GM23338 (cell line): ENCODE data around the gene DCST2. TPM values are rescaled to one million over a fixed set of nuclear protein-coding genes. Genes with fewer than 3 reads are reported as not detected.

Experiments
- ATAC-seq: fragments of 200-7000 bp; cut with Tn5 transposase; 3 replicates; pipeline ENCODE4 v1.9.1; 2020
- DNase-seq: peaks from one replicate; pipeline ENCODE4 v3.0.0-alpha.2; 2015; ENCODE audit warnings: low spot score
- H2AFZ ChIP-seq: fragments of 200-600 bp; sonication (generic); 2 replicates; pipeline ENCODE4 v1.8.0; 2016; ENCODE audit warnings: antibody characterized with exemption, mild to moderate bottlenecking, moderate library complexity
- H3F3A ChIP-seq: fragments of 200-600 bp; sonication (generic); replicated peaks from 2 replicates; pipeline ENCODE4 v1.8.0; 2017; ENCODE audit warnings: antibody characterized with exemption, mixed run types, low read depth
- H3K27ac ChIP-seq: fragments of 200-600 bp; sonication (generic); 2 replicates; pipeline ENCODE4 v1.6.1; 2016; ENCODE audit warnings: low read depth
- H3K27me3 ChIP-seq: fragments of 200-600 bp; sonication (generic); 2 replicates; pipeline ENCODE4 v1.8.0; 2016; ENCODE audit warnings: mild to moderate bottlenecking, mixed run types, moderate library complexity; ENCODE audit not compliant: insufficient read depth
- H3K36me3 ChIP-seq: fragments of 200-600 bp; sonication (generic); 2 replicates; pipeline ENCODE4 v1.8.0; 2016; ENCODE audit warnings: mild to moderate bottlenecking; ENCODE audit not compliant: insufficient read depth
- H3K4me1 ChIP-seq: fragments of 200-600 bp; sonication (generic); 2 replicates; pipeline ENCODE4 v1.8.0; 2016; ENCODE audit warnings: mild to moderate bottlenecking, moderate library complexity; ENCODE audit not compliant: insufficient read depth
- H3K4me2 ChIP-seq: fragments of 200-600 bp; sonication (generic); 2 replicates; pipeline ENCODE4 v1.7.1; 2017; ENCODE audit warnings: mixed run types
- H3K4me3 ChIP-seq: fragments of 200-600 bp; sonication (generic); 2 replicates; pipeline ENCODE4 v1.6.1; 2016; ENCODE audit warnings: mixed run types
- H3K79me2 ChIP-seq: fragments of 200-600 bp; sonication (generic); replicated peaks from 2 replicates; pipeline ENCODE4 v1.8.0; 2017; ENCODE audit warnings: mild to moderate bottlenecking; ENCODE audit not compliant: insufficient read depth
- H3K9me2 ChIP-seq: fragments of 200-600 bp; sonication (generic); 2 replicates; pipeline ENCODE4 v1.8.0; 2017; ENCODE audit not compliant: insufficient read depth
- H4K20me1 ChIP-seq: fragments of 200-600 bp; sonication (generic); replicated peaks from 2 replicates; pipeline ENCODE4 v1.8.0; 2017; ENCODE audit warnings: mild to moderate bottlenecking; ENCODE audit not compliant: insufficient read depth
- H3K27ac Mint-ChIP-seq: 2 replicates; pipeline ENCODE4 v1.8.0; 2020; ENCODE audit warnings: inconsistent platforms, mild to moderate bottlenecking, moderate library complexity, mixed read lengths
- H3K27me3 Mint-ChIP-seq: 3 replicates; pipeline ENCODE4 v1.8.0; 2022; ENCODE audit warnings: low read depth, mild to moderate bottlenecking, moderate library complexity, mixed read lengths, inconsistent platforms; ENCODE audit not compliant: insufficient read depth, poor library complexity
- H3K36me3 Mint-ChIP-seq: 3 replicates; pipeline ENCODE4 v1.8.0; 2021; ENCODE audit warnings: low read depth, mild to moderate bottlenecking, inconsistent platforms, moderate library complexity, mixed read lengths
- H3K4me1 Mint-ChIP-seq: 3 replicates; pipeline ENCODE4 v1.8.0; 2020; ENCODE audit warnings: mild to moderate bottlenecking, inconsistent platforms, mixed read lengths
- H3K4me3 Mint-ChIP-seq: 3 replicates; pipeline ENCODE4 v1.8.0; 2021; ENCODE audit warnings: moderate library complexity, mild to moderate bottlenecking, inconsistent platforms, mixed read lengths
- H3K9me3 Mint-ChIP-seq: 3 replicates; pipeline ENCODE4 v1.8.0; 2020; ENCODE audit warnings: moderate library complexity, mild to moderate bottlenecking, inconsistent platforms, mixed read lengths
- EZH2 ChIP-seq: fragments of 200-600 bp; sonication (generic); IDR thresholded peaks from one replicate; pipeline ENCODE4 v1.8.0; 2017; ENCODE audit warnings: antibody characterized with exemption, mild to moderate bottlenecking, low read depth; ENCODE audit not compliant: unreplicated experiment
- EZH2phosphoT487 ChIP-seq: fragments of 200-600 bp; sonication (generic); IDR thresholded peaks from one replicate; pipeline ENCODE4 v1.8.1; 2018; ENCODE audit warnings: antibody characterized with exemption; ENCODE audit not compliant: unreplicated experiment
- JUNB ChIP-seq: IDR thresholded peaks from one replicate; pipeline ENCODE4 v1.6.1; 2016; ENCODE audit warnings: antibody characterized with exemption; ENCODE audit not compliant: unreplicated experiment
- NANOG ChIP-seq: IDR thresholded peaks from 2 replicates; pipeline ENCODE4 v1.6.1; 2016; ENCODE audit warnings: antibody characterized with exemption, borderline replicate concordance
- POLR2AphosphoS5 ChIP-seq: IDR thresholded peaks from 2 replicates; pipeline ENCODE4 v1.6.1; 2016; ENCODE audit warnings: antibody characterized with exemption, low read depth
- STAT1 ChIP-seq: IDR thresholded peaks from one replicate; pipeline ENCODE4 v1.6.1; 2016; ENCODE audit warnings: antibody characterized with exemption; ENCODE audit not compliant: unreplicated experiment
- ZNF114 ChIP-seq: fragments of 250-450 bp; sonication (Bioruptor Pico); IDR thresholded peaks from 2 replicates; pipeline ENCODE4 v1.5.0; 2020; ENCODE audit warnings: mild to moderate bottlenecking, moderate library complexity
- ZNF331 ChIP-seq: fragments of 250-450 bp; sonication (Bioruptor Pico); IDR thresholded peaks from 2 replicates; pipeline ENCODE4 v1.5.0; 2020; ENCODE audit warnings: low read depth, mild to moderate bottlenecking, moderate library complexity
- polyA plus RNA-seq: library from polyadenylated mRNA; unstranded; fragments of >200 nt; fragmentation: Nextera tagmentation; extraction: Ambion mirVana; gene quantifications from 2 replicates; pipeline ENCODE4 v1.2.1, GENCODE V29; 2016
- total RNA-seq: library from RNA; depleted of rRNA; stranded (reverse); fragments of >200 nt; shearing (Covaris generic); gene quantifications from 2 replicates; pipeline ENCODE4 v1.2.3, GENCODE V29; 2014
- TF ChIP-seq, protein P1 (sequence below), 2 experiments: fragments of 200-600 bp in 1 of 2; sonication (generic) in 1 of 2; conservative IDR thresholded peaks; 2 replicates each; pipeline versions ENCODE4 v1.5.1 to v1.6.1; 2016 to 2017; ENCODE audit warnings: antibody characterized with exemption in 2 of 2, low read depth in 2 of 2, mild to moderate bottlenecking in 2 of 2, moderate library complexity in 1 of 2
- TF ChIP-seq, protein P2 (sequence below): IDR thresholded peaks from one replicate; pipeline ENCODE4 v1.6.1; 2018; ENCODE audit warnings: antibody characterized with exemption; ENCODE audit not compliant: unreplicated experiment
- TF ChIP-seq, protein P3 (sequence below): IDR thresholded peaks from 2 replicates; pipeline ENCODE4 v1.6.1; 2016; ENCODE audit warnings: antibody characterized with exemption
- TF ChIP-seq, protein P4 (sequence below): fragments of 250-450 bp; sonication (Bioruptor Pico); IDR thresholded peaks from 2 replicates; pipeline ENCODE4 v1.5.0; 2020; ENCODE audit warnings: mild to moderate bottlenecking, moderate library complexity

DCST2 gene
- total and polyA plus RNA-seq, 2 experiments from 2014 or later, result 0.78 TPM; not detected in 1

DNA sequence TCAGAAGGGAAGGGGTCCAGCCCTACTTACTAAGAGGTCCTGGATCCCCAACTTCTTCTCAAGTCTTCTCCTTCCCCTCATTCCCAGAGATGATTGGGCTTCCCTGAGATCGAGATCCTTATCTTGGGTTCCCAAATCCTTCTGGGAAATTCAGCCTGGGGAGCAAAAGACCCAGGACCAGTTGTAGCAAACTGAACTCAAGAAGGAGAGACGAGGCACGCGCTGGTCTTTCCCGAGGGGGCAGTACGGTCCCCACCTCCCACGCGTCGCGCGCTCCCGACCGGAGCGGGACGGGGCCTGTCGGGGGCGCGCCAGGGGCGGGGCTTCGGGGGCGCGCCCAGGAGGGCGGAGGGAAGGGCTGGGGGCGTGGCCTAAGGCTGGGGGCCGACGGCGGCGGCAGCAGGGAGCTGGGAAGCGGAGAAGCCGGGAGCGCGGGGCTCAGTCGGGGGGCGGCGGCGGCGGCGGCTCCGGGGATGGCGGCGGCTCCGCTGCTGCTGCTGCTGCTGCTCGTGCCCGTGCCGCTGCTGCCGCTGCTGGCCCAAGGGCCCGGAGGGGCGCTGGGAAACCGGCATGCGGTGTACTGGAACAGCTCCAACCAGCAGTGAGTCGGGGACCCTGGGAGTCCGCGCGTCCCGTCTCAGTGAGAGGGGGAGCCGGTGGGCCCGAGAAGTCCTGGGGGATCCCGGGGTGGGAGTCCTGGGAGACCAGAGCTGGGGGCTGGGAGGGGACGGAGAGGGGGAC is 45.1 kb upstream of the DCST2 start, which contains the start of gene EFNA3:
Gene EFNA3, plus strand, starts transcription at position 369 of the 741 bp plus-strand sequence. Its CDS starts 105 bp downstream, at position 474.
- peaks cover 25% of the 10 kb centered on the region for H3K4me1 Mint-ChIP-seq
- DNase-seq, result peak; percentile 78
- H3K27ac Mint-ChIP-seq, result no peak within 1 kb of the TSS
- peak; percentile 15 for ATAC-seq
- H3K27me3 Mint-ChIP-seq, result peaks cover 67% of the 10 kb centered on the region
- H2AFZ ChIP-seq, result peak within 1 kb of the TSS; percentile 92
- H3K4me1 ChIP-seq, result peaks cover 20% of the 10 kb centered on the region
- H3K9me2 ChIP-seq, result no peaks in the 10 kb centered on the region
- H3K27ac ChIP-seq, result no peak within 1 kb of the TSS
- no peaks in the 10 kb centered on the region for H3K9me3 Mint-ChIP-seq
- no peaks in the 10 kb centered on the region for H3K79me2 ChIP-seq
- peak within 1 kb of the TSS; percentile 83 for H3K4me3 ChIP-seq
- no peaks in the 10 kb centered on the region; the same call in 2 of the 3 replicates for H3K36me3 Mint-ChIP-seq
- no peak for TF ChIP-seq ZNF114 (CRISPR knock-in tag)
- no peak for TF ChIP-seq EZH2phosphoT487
- TF ChIP-seq ZNF331 (CRISPR knock-in tag), result no peak
- no peak for TF ChIP-seq EZH2
- TF ChIP-seq, protein P1, sequence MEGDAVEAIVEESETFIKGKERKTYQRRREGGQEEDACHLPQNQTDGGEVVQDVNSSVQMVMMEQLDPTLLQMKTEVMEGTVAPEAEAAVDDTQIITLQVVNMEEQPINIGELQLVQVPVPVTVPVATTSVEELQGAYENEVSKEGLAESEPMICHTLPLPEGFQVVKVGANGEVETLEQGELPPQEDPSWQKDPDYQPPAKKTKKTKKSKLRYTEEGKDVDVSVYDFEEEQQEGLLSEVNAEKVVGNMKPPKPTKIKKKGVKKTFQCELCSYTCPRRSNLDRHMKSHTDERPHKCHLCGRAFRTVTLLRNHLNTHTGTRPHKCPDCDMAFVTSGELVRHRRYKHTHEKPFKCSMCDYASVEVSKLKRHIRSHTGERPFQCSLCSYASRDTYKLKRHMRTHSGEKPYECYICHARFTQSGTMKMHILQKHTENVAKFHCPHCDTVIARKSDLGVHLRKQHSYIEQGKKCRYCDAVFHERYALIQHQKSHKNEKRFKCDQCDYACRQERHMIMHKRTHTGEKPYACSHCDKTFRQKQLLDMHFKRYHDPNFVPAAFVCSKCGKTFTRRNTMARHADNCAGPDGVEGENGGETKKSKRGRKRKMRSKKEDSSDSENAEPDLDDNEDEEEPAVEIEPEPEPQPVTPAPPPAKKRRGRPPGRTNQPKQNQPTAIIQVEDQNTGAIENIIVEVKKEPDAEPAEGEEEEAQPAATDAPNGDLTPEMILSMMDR (conservative IDR thresholded peaks at IDR 0.05; ENCODE audit: low read depth in 2 of 2), result no peak
- TF ChIP-seq, protein P2, sequence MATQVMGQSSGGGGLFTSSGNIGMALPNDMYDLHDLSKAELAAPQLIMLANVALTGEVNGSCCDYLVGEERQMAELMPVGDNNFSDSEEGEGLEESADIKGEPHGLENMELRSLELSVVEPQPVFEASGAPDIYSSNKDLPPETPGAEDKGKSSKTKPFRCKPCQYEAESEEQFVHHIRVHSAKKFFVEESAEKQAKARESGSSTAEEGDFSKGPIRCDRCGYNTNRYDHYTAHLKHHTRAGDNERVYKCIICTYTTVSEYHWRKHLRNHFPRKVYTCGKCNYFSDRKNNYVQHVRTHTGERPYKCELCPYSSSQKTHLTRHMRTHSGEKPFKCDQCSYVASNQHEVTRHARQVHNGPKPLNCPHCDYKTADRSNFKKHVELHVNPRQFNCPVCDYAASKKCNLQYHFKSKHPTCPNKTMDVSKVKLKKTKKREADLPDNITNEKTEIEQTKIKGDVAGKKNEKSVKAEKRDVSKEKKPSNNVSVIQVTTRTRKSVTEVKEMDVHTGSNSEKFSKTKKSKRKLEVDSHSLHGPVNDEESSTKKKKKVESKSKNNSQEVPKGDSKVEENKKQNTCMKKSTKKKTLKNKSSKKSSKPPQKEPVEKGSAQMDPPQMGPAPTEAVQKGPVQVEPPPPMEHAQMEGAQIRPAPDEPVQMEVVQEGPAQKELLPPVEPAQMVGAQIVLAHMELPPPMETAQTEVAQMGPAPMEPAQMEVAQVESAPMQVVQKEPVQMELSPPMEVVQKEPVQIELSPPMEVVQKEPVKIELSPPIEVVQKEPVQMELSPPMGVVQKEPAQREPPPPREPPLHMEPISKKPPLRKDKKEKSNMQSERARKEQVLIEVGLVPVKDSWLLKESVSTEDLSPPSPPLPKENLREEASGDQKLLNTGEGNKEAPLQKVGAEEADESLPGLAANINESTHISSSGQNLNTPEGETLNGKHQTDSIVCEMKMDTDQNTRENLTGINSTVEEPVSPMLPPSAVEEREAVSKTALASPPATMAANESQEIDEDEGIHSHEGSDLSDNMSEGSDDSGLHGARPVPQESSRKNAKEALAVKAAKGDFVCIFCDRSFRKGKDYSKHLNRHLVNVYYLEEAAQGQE, result no peak
- no peak for TF ChIP-seq STAT1
- no peak for TF ChIP-seq JUNB
- no peak for TF ChIP-seq NANOG
- TF ChIP-seq, protein P3, sequence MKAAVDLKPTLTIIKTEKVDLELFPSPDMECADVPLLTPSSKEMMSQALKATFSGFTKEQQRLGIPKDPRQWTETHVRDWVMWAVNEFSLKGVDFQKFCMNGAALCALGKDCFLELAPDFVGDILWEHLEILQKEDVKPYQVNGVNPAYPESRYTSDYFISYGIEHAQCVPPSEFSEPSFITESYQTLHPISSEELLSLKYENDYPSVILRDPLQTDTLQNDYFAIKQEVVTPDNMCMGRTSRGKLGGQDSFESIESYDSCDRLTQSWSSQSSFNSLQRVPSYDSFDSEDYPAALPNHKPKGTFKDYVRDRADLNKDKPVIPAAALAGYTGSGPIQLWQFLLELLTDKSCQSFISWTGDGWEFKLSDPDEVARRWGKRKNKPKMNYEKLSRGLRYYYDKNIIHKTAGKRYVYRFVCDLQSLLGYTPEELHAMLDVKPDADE, result no peak
- no peak for TF ChIP-seq POLR2AphosphoS5
- TF ChIP-seq, protein P4, sequence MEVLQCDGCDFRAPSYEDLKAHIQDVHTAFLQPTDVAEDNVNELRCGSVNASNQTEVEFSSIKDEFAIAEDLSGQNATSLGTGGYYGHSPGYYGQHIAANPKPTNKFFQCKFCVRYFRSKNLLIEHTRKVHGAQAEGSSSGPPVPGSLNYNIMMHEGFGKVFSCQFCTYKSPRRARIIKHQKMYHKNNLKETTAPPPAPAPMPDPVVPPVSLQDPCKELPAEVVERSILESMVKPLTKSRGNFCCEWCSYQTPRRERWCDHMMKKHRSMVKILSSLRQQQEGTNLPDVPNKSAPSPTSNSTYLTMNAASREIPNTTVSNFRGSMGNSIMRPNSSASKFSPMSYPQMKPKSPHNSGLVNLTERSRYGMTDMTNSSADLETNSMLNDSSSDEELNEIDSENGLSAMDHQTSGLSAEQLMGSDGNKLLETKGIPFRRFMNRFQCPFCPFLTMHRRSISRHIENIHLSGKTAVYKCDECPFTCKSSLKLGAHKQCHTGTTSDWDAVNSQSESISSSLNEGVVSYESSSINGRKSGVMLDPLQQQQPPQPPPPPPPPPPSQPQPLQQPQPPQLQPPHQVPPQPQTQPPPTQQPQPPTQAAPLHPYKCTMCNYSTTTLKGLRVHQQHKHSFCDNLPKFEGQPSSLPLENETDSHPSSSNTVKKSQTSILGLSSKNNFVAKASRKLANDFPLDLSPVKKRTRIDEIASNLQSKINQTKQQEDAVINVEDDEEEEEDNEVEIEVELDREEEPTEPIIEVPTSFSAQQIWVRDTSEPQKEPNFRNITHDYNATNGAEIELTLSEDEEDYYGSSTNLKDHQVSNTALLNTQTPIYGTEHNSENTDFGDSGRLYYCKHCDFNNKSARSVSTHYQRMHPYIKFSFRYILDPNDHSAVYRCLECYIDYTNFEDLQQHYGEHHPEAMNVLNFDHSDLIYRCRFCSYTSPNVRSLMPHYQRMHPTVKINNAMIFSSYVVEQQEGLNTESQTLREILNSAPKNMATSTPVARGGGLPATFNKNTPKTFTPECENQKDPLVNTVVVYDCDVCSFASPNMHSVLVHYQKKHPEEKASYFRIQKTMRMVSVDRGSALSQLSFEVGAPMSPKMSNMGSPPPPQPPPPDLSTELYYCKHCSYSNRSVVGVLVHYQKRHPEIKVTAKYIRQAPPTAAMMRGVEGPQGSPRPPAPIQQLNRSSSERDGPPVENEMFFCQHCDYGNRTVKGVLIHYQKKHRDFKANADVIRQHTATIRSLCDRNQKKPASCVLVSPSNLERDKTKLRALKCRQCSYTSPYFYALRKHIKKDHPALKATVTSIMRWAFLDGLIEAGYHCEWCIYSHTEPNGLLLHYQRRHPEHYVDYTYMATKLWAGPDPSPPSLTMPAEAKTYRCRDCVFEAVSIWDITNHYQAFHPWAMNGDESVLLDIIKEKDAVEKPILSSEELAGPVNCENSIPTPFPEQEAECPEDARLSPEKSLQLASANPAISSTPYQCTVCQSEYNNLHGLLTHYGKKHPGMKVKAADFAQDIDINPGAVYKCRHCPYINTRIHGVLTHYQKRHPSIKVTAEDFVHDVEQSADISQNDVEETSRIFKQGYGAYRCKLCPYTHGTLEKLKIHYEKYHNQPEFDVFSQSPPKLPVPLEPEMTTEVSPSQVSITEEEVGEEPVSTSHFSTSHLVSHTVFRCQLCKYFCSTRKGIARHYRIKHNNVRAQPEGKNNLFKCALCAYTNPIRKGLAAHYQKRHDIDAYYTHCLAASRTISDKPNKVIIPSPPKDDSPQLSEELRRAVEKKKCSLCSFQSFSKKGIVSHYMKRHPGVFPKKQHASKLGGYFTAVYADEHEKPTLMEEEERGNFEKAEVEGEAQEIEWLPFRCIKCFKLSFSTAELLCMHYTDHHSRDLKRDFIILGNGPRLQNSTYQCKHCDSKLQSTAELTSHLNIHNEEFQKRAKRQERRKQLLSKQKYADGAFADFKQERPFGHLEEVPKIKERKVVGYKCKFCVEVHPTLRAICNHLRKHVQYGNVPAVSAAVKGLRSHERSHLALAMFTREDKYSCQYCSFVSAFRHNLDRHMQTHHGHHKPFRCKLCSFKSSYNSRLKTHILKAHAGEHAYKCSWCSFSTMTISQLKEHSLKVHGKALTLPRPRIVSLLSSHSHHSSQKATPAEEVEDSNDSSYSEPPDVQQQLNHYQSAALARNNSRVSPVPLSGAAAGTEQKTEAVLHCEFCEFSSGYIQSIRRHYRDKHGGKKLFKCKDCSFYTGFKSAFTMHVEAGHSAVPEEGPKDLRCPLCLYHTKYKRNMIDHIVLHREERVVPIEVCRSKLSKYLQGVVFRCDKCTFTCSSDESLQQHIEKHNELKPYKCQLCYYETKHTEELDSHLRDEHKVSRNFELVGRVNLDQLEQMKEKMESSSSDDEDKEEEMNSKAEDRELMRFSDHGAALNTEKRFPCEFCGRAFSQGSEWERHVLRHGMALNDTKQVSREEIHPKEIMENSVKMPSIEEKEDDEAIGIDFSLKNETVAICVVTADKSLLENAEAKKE (CRISPR knock-in tag), result no peak
- peak within 1 kb of the TSS; percentile 92 for H3K4me2 ChIP-seq
- peaks cover 85% of the 10 kb centered on the region for H3K27me3 ChIP-seq
- peaks cover 14% of the 10 kb centered on the region; the same call in 1 of the 2 replicates for H3F3A ChIP-seq
- no peaks in the 10 kb centered on the region for H3K36me3 ChIP-seq
- 0 out of 2 replicates have a peak, but pooled peaks cover 6% of the 10 kb centered on the region for H4K20me1 ChIP-seq
- peak within 1 kb of the TSS; percentile 80 for H3K4me3 Mint-ChIP-seq
